ENCODE results near the gene CRELD2. TPM values are rescaled to one million over a fixed set of nuclear protein-coding genes. Genes with fewer than 3 reads are reported as not detected.

The CRELD2 gene
- total RNA-seq, 4 donors from 2014 or later: 8.9 to 15.0 (median 13.0) TPM

- peaks cover 42 to 48% of the 10 kb centered on the region in 2 donors for H3K4me1 ChIP-seq
- ATAC-seq: no peak
- intact Hi-C loops (cut with DNase I; ENCODE audit: low total_unique reads): loop anchor here (1.0 to 10.0 kb wide), 4 partner anchors 63 to 412 kb away; partner anchors contain the start of genes PPP6R2 and SELENOO
- peak overlapping the region; percentile 64 to 99 (median 96) for H3K27ac ChIP-seq
- H3K4me3 ChIP-seq: peak overlapping the region in 1 of 4 donors; percentile 18
- H3K27me3 ChIP-seq: peaks cover 0 to 7% (median 4%) of the 10 kb centered on the region in 3 donors
- H3K9me3 ChIP-seq: no peaks in the 10 kb centered on the region
- peak in 1 of 2 donors; percentile 53 for DNase-seq
- TF ChIP-seq CTCF (IDR thresholded peaks at IDR 0.05 in 4 of 5, conservative IDR thresholded peaks at IDR 0.05 in 1 of 5) (no peak), POLR2A (IDR thresholded peaks at IDR 0.05) (no peak)
- in situ Hi-C loops (cut with MboI; ENCODE audit: low sequenced_read_pairs in 4 of 4): loop anchor here (5.0 to 10.0 kb wide), 6 partner anchors 55 to 275 kb away; partner anchors contain the start of gene SELENOO (in 1 of the 4)
- H3K36me3 ChIP-seq: peaks cover 0 to 8% of the 10 kb centered on the region in 2 donors
These were observed 11.7 kb downstream of the CRELD2 start for GRCh38 chr22:49929994-49930575.

GRCh38 chr22:49930596-49931412 is 12.4 kb downstream of the CRELD2 start:
- ATAC-seq: peak; percentile 50 to 77
- Histone ChIP-seq H3K4me1 (peaks cover 42 to 48% of the 10 kb centered on the region in 2 donors), H3K9me3 (no peaks in the 10 kb centered on the region), H3K4me3 (no peak overlapping the region), H3K36me3 (peaks cover 0 to 1% of the 10 kb centered on the region in 2 donors), H3K27me3 (peaks cover 0 to 7% (median 4%) of the 10 kb centered on the region in 3 donors), H3K27ac (peak overlapping the region; percentile 64 to 99 (median 96))
- TF ChIP-seq POLR2A (IDR thresholded peaks at IDR 0.05) (no peak), CTCF (IDR thresholded peaks at IDR 0.05 in 4 of 5, conservative IDR thresholded peaks at IDR 0.05 in 1 of 5) (peak; percentile 31 to 77 (median 65))
- intact Hi-C loops (cut with DNase I; ENCODE audit: low total_unique reads): loop anchor here (1.0 to 10.0 kb wide), 4 partner anchors 13 to 411 kb away; partner anchors contain the start of genes ALG12, CRELD2, PPP6R2 and SELENOO
- in situ Hi-C loops (cut with MboI; ENCODE audit: low sequenced_read_pairs in 4 of 4): loop anchor here (5.0 to 10.0 kb wide), 6 partner anchors 54 to 274 kb away; partner anchors contain the start of gene SELENOO (in 1 of the 4)
- DNase-seq: peak; percentile 80 to 86

- peak in 2 of 5 experiments; percentile 23 to 27 for TF ChIP-seq CTCF (IDR thresholded peaks at IDR 0.05 in 4 of 5, conservative IDR thresholded peaks at IDR 0.05 in 1 of 5)
- peak; percentile 88 to 93 for TF ChIP-seq POLR2A (IDR thresholded peaks at IDR 0.05)
- Histone ChIP-seq H3K36me3 (no peaks in the 10 kb centered on the region), H3K27me3 (peaks cover 0 to 7% (median 4%) of the 10 kb centered on the region in 3 donors), H3K4me1 (peaks cover 59 to 65% of the 10 kb centered on the region in 2 donors), H3K27ac (peak overlapping the region; percentile 96 to 99 (median 96)), H3K4me3 (peak overlapping the region; percentile 51 to 87 (median 60)), H3K9me3 (no peaks in the 10 kb centered on the region)
- intact Hi-C loops (cut with DNase I; ENCODE audit: low total_unique reads) (loop anchor here (5.0 to 10.0 kb wide), 2 partner anchors 271 to 409 kb away; partner anchors contain the start of genes PPP6R2 and SELENOO), in situ Hi-C loops (cut with MboI; ENCODE audit: low sequenced_read_pairs in 4 of 4) (loop anchor here (5.0 to 10.0 kb wide), 6 partner anchors 51 to 271 kb away; partner anchors contain the start of gene SELENOO (in 1 of the 4))
- DNase-seq: peak; percentile 86 to 97
- ATAC-seq: peak; percentile 46 to 49
These were observed 15.1 kb downstream of the CRELD2 start for GRCh38 chr22:49933236-49934159.

Measured in gastrocnemius medialis (tissue), 4 donors.